GM21717 (cell line): ENCODE data around the gene MAP1LC3B.

Source experiments
- ATAC-seq: cut with Tn5 transposase; IDR thresholded peaks from one replicate; pipeline ENCODE4 v1.9.1; 2021; ENCODE audit warnings: mild to moderate bottlenecking, moderate library complexity; ENCODE audit not compliant: unreplicated experiment

The MAP1LC3B gene

DNA sequence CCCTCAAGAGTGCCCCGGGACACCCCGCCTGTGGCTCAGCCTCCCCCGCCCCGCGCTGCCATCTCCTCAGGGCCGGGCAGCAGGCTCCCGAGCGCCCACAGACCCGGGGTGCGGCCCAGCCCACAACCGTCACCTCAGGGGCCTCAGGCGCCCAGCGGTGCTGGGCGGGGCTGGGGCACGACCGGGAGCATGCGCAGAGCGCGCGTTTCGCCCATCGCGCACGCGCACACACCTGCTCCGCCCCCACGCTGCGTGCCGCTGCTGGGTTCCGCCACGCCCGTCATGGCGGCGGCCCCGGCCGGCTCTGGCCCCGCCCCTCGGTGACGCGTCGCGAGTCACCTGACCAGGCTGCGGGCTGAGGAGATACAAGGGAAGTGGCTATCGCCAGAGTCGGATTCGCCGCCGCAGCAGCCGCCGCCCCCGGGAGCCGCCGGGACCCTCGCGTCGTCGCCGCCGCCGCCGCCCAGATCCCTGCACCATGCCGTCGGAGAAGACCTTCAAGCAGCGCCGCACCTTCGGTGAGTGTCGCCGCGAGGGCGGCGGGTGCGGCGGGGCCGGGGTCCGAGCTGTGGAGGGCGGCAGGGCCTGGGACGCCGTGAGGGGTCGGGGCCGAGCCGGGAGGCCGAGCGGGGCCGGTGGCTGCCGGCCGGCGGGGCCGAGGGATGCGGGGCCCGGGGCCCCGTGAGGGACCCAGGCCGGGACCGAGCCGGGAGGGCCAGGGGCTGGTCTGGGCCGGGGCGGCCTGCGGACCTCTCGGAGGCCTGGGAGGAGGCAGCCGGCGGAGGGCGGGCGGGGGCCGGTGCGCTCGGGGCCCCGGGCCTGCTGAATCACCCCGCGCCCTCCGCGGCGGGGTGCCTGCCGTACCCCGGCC, at the start of gene MAP1LC3B:
Gene MAP1LC3B (plus strand): TSS at position 387 of the 871 bp plus-strand sequence. CDS start 92 bp downstream, at position 479.
- peak; percentile 58 for ATAC-seq

GRCh38 chr16:87342504-87342903, 49.6 kb upstream of the MAP1LC3B start:
- no peak for ATAC-seq

GRCh38 chr16:87342978-87343752, 49.0 kb upstream of the MAP1LC3B start:
- ATAC-seq: no peak

- no peak for ATAC-seq
Measured at GRCh38 chr16:87343753-87344050, 48.4 kb upstream of the MAP1LC3B start.

GRCh38 chr16:87344165-87344930, 47.8 kb upstream of the MAP1LC3B start:
- no peak for ATAC-seq

DNA sequence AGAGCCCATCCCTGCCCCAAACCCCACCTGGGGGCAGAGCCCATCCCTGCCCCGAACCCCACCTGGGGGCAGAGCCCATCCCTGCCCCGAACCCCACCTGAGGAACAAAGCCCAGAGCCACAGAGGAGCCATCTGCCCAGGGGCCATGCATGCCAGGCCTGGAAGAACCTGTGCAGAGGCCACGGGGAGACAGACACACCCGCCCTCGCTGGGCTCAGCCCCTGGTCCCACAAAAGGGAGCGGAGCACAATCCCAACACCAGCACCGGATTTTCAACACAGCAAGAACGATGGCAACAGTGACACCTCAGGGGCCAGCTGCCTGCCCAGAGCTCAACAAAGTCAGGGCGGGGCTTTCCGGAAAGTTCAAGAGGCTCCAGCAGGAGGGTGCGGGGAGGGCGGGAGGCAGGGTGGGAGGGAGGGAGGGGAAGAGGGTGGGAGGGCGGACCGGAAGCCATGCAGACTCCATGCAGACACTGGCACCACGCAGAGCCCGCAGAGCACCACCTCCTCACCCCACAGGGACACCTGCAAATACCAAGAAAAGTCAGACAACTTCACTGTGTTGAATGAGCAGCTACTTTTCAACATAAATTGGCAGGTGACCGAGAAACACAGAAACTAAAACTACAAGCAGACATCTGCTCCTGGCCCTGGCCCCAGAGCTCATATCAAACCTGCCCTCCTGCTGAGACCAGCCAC, 47.1 kb upstream of the MAP1LC3B start:
- no peak for ATAC-seq

DNA sequence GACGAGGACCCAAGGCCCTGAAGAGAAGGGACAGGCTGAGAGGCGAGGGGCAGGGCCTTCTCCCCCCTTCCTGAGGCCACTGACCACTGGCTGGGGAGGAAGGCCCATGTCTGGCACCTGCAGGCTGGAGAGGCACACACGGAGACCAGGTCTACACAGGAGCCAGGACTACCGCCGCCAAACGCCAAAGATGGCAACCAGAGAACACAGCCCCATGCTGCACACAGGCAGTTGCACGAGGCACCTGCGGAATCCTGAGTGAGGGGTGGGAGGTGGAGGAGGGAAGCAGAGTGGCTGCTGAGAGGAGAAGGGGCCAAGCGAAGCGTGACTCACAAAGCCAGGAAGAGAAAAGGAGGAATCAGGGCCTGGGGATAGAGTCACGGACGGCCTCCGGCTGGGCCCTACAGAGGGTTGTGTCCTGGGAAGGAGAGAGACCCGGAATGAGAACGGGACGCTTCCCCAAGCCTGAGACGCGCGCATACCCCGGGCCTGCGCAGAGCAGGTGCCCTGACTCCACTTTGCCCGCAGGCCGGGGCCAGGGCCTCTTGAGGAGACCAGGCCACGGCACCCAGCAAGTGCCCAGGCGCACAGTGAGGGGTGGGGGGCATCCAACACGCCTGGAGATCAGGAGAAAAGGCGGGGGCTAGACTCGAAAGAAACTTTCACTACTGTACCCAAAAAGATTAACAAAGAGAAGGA, 46.3 kb upstream of the MAP1LC3B start:
- no peak for ATAC-seq

- ATAC-seq: no peak
Measured at GRCh38 chr16:87346517-87347060, 45.5 kb upstream of the MAP1LC3B start.

GRCh38 chr16:87347932-87348615, 44.1 kb upstream of the MAP1LC3B start:
- ATAC-seq: no peak

GRCh38 chr16:87348616-87349157, 43.4 kb upstream of the MAP1LC3B start:
- ATAC-seq: no peak

GRCh38 chr16:87350031-87350430, 42.1 kb upstream of the MAP1LC3B start:
- no peak for ATAC-seq

DNA sequence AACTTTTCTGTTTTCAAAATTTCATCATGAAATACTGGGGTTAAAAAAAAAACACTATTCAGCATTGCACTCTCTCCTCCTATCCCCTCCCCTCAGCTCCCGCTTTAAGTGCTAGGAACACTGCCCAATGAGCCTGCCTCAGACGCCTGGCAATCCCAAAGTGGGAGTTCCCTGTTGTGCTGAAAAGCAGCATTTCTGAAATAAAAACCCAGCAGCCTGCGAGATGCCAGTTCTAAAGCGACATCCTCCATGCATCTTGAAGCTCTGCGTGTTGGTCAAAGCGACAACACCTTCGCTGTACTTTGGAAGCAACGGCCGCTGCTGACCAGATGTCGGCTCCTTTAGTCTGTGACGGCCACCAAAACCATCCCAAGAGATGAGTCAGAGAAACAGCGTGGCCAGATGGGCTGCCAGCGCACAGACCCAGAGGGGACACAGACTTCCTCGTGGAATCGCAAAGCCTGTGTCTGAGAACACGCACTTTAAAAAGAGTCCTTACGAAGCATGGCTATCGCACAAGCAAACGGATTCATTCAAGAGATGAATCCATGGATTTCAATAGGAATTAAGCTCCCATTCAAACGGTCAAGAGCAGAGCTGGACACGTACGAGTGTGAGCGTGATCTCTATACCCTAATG, 41.3 kb upstream of the MAP1LC3B start:
- no peak for ATAC-seq

GRCh38 chr16:87351320-87351698, 40.8 kb upstream of the MAP1LC3B start:
- ATAC-seq: no peak

DNA sequence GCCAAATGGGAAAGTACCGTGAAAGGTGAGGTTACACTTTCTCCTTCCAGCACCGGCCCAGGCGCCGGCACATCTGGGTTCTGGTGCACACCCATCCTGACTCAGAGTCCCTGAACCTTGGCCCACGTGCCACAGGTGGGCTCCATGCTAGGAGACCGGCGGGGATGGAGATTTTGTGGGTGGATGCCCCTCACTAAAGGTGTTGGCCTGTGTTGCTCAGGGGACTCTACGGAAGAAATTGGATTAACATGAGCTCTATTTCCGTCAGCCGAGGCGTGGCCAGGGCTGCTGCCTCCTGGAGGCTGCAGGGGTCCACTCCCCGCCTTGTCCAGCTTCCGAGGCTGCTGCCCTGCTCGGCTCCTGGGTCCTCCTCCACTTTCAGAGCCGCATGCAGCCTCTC, 39.3 kb upstream of the MAP1LC3B start:
- no peak for ATAC-seq

DNA sequence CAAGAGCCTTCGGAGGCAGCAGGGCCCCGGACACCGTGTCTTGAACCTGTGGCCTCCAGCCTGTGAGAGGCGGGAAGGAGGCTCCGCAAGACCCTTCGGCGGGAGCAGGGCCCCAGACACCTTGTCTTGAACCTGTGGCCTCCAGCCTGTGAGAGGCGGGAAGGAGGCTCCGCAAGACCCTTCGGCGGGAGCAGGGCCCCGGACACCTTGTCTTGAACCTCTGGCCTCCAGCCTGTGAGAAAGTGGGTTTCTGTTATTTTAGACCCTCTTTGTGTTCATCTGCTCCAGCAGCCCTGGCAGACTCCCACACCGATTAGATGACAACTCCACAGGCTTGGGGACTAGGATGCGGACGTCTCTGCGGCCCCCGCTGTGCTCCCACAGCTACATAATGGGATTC, 38.5 kb upstream of the MAP1LC3B start:
- ATAC-seq: no peak

GRCh38 chr16:87356491-87356853, 35.7 kb upstream of the MAP1LC3B start:
- ATAC-seq: no peak

DNA sequence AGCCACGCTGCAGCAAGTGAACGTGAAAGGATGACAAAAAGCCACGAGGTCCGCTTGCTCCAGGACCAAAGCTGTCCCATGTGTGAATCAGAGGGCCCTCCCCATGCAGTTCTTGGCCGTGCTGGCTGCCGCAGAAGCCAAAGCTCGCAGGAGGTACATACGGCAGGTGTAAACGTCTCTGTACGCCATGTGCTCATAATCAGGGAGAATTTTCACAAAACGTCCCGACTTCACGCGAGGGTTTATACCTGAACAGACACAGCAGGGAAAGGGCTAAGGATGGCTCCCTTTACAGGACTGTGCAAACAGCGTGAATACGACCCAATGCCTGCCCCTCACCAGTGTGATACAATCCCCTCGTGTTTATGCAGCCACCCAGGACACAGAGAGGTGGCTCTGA, 33.9 kb upstream of the MAP1LC3B start:
- no peak for ATAC-seq

DNA sequence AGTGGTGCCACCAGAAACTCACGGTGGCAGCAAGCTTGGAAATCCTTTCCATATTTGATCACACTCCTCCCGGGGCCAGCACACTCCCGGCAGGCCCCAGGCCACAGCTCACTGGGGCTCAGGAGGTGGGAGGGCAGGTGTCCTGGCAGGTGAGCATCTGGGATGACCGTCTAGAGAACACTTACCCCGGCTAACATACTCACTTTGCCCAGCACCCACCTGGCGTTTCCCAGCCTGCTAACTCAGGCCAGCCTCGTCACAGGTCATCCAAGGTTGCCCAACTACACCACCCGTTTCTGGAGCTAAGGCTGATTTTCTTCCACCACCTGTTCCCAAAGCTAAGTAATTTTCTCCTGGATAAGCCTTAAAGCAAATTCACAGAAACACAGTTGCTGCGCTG, 33.4 kb upstream of the MAP1LC3B start:
- no peak for ATAC-seq

DNA sequence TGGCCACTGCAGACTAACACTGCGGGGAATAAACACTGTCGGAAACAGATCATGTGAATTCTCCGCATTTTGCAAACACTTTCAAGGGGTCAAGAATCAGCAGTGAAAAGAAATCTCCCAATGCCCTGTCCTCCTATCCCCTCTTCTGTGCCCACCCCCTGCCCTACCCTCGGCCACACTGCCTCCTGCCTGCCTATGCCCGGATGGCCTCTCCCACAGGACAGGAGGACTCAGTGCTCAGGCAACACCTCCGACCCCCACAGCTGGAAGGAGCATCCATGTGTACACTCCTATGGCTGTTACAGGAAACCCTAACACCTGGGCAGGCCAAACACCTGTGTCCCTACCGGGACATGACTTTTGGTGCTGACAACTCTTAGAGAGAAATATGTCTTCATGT, 33.0 kb upstream of the MAP1LC3B start:
- ATAC-seq: no peak
